Esophagus squamous epithelium (tissue), 4 donors: Measurements from ENCODE around the gene SIX5.

Experiments
- POLR2A ChIP-seq, 4 donors: fragments of 450-650 bp; IDR thresholded peaks; one replicate each; pipeline ENCODE4 v1.6.1; 2017; ENCODE audit warnings: antibody characterized with exemption in 4 of 4, mild to moderate bottlenecking in 4 of 4, moderate library complexity in 3 of 4
- TF ChIP-seq, protein P1 (sequence below), 6 experiments: fragments of 450-650 bp in 4 of 6; fragments of 200-600 bp in 2 of 6; sonication (generic) in 2 of 6; IDR thresholded peaks; one replicate each; pipeline ENCODE4 v1.5.1; 2016 to 2019; ENCODE audit warnings: antibody characterized with exemption in 6 of 6, mild to moderate bottlenecking in 4 of 6, moderate library complexity in 4 of 6

- TF ChIP-seq, protein P1, sequence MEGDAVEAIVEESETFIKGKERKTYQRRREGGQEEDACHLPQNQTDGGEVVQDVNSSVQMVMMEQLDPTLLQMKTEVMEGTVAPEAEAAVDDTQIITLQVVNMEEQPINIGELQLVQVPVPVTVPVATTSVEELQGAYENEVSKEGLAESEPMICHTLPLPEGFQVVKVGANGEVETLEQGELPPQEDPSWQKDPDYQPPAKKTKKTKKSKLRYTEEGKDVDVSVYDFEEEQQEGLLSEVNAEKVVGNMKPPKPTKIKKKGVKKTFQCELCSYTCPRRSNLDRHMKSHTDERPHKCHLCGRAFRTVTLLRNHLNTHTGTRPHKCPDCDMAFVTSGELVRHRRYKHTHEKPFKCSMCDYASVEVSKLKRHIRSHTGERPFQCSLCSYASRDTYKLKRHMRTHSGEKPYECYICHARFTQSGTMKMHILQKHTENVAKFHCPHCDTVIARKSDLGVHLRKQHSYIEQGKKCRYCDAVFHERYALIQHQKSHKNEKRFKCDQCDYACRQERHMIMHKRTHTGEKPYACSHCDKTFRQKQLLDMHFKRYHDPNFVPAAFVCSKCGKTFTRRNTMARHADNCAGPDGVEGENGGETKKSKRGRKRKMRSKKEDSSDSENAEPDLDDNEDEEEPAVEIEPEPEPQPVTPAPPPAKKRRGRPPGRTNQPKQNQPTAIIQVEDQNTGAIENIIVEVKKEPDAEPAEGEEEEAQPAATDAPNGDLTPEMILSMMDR (IDR thresholded peaks at IDR 0.05), result no peak
- no peak for TF ChIP-seq POLR2A (IDR thresholded peaks at IDR 0.05)
These were observed 29.3 kb downstream of the SIX5 start for GRCh38 chr19:45739498-45740439.
